Endodermal cell (in vitro differentiated cells): ENCODE results near the gene SPRTN. TPM values are rescaled to one million over a fixed set of nuclear protein-coding genes. Genes with fewer than 3 reads are reported as not detected.
A peak's percentile ranks its signal among the peaks of the same experiment; 100 is the strongest.

Experiments
- DNase-seq: peaks from one replicate; pipeline ENCODE4 v3.0.0-alpha.2; 2017
- H3K27ac ChIP-seq: 2 replicates; pipeline ENCODE4 v1.5.1; 2013; ENCODE audit warnings: mild to moderate bottlenecking, low read depth, low read length, moderate library complexity
- H3K27me3 ChIP-seq: 2 replicates; pipeline ENCODE4 v1.6.1; 2013; ENCODE audit warnings: mild to moderate bottlenecking, low read length, moderate library complexity; ENCODE audit not compliant: insufficient read depth, control insufficient read depth, poor library complexity, severe bottlenecking
- H3K36me3 ChIP-seq: 2 replicates; pipeline ENCODE4 v1.7.0; 2013; ENCODE audit warnings: mild to moderate bottlenecking, low read length, moderate library complexity; ENCODE audit not compliant: control insufficient read depth, insufficient read depth
- H3K4me1 ChIP-seq: one replicate; pipeline ENCODE4 v1.7.0; 2013; ENCODE audit warnings: low read length; ENCODE audit not compliant: control insufficient read depth, insufficient read depth
- H3K4me3 ChIP-seq: 2 replicates; pipeline ENCODE4 v1.5.1; 2013; ENCODE audit warnings: mild to moderate bottlenecking, low read length, moderate library complexity
- H3K9ac ChIP-seq: 2 replicates; pipeline ENCODE4 v1.6.1; 2013; ENCODE audit warnings: mild to moderate bottlenecking, low read length, moderate library complexity; ENCODE audit not compliant: poor library complexity, severe bottlenecking; ENCODE audit errors: extremely low read depth
- H3K9me3 ChIP-seq: 2 replicates; pipeline ENCODE4 v1.6.1; 2013; ENCODE audit warnings: mild to moderate bottlenecking, low read length, moderate library complexity; ENCODE audit not compliant: control insufficient read depth
- H3K27ac Mint-ChIP-seq: 2 replicates; pipeline ENCODE4 v1.8.0; 2020; ENCODE audit warnings: mixed read lengths
- H3K27me3 Mint-ChIP-seq: 2 replicates; pipeline ENCODE4 v1.8.0; 2021; ENCODE audit warnings: mild to moderate bottlenecking, mixed read lengths; ENCODE audit not compliant: insufficient read depth
- H3K36me3 Mint-ChIP-seq: 2 replicates; pipeline ENCODE4 v1.8.0; 2020; ENCODE audit warnings: low read depth, mixed read lengths
- H3K4me1 Mint-ChIP-seq: 2 replicates; pipeline ENCODE4 v1.8.0; 2020; ENCODE audit warnings: mixed read lengths
- H3K4me3 Mint-ChIP-seq: 2 replicates; pipeline ENCODE4 v1.8.0; 2020; ENCODE audit warnings: mild to moderate bottlenecking, moderate library complexity, mixed read lengths
- H3K9me3 Mint-ChIP-seq: 2 replicates; pipeline ENCODE4 v1.8.0; 2020; ENCODE audit warnings: mild to moderate bottlenecking, mixed read lengths
- WGBS, 2 experiments: methylation state at CpG; one replicate each; pipeline versions ENCODE4 v1.1.5 to v1.1.7; 2013; ENCODE audit warnings: missing lambda C conversion rate in 2 of 2, mixed read lengths in 1 of 2; ENCODE audit not compliant: insufficient coverage in 1 of 2, insufficient read length in 1 of 2; 5-methylcytosine and 5-hydroxymethylcytosine counted together
- total RNA-seq, 2 donors: library from RNA; stranded (reverse); fragmentation: NEBNext Ultra II Directional in 1 of 2; extraction: Animal tissue kit (Norgen Biotek cat#: 25700) in 1 of 2; gene quantifications; 2 replicates in 1 of 2; 3 replicates in 1 of 2; pipeline ENCODE4 v1.2.1, GENCODE V29; 2021
- TF ChIP-seq, protein P1 (sequence below): fragments of 200-600 bp; sonication (generic); conservative IDR thresholded peaks from 2 replicates; pipeline ENCODE4 v1.5.0; 2021; ENCODE audit warnings: antibody characterized with exemption, mild to moderate bottlenecking

The SPRTN gene
- total RNA-seq, 2 donors from 2014 or later: 12.4 to 20.4 TPM

GRCh38 chr1:231334079-231334666 is 3.9 kb upstream of the SPRTN start:
- Mint-ChIP-seq H3K27ac (no peak overlapping the region), H3K4me1 (peaks cover 36% of the 10 kb centered on the region), H3K36me3 (peaks cover 3% of the 10 kb centered on the region), H3K9me3 (no peaks in the 10 kb centered on the region), H3K4me3 (peak overlapping the region; percentile 100), H3K27me3 (no peaks in the 10 kb centered on the region)
- DNase-seq: no peak
- peak overlapping the region; percentile 5 for H3K9ac ChIP-seq
- H3K27me3 ChIP-seq: no peaks in the 10 kb centered on the region
- TF ChIP-seq, protein P1, sequence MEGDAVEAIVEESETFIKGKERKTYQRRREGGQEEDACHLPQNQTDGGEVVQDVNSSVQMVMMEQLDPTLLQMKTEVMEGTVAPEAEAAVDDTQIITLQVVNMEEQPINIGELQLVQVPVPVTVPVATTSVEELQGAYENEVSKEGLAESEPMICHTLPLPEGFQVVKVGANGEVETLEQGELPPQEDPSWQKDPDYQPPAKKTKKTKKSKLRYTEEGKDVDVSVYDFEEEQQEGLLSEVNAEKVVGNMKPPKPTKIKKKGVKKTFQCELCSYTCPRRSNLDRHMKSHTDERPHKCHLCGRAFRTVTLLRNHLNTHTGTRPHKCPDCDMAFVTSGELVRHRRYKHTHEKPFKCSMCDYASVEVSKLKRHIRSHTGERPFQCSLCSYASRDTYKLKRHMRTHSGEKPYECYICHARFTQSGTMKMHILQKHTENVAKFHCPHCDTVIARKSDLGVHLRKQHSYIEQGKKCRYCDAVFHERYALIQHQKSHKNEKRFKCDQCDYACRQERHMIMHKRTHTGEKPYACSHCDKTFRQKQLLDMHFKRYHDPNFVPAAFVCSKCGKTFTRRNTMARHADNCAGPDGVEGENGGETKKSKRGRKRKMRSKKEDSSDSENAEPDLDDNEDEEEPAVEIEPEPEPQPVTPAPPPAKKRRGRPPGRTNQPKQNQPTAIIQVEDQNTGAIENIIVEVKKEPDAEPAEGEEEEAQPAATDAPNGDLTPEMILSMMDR: no peak
- H3K4me3 ChIP-seq: peak overlapping the region; percentile 98
- H3K36me3 ChIP-seq: peaks cover 6% of the 10 kb centered on the region
- H3K27ac ChIP-seq: no peak overlapping the region
- WGBS, 2 experiments: 60 to 83% methylated on average over 1 of the region's 1 CpG
- peaks cover 5% of the 10 kb centered on the region for H3K4me1 ChIP-seq
- H3K9me3 ChIP-seq: no peaks in the 10 kb centered on the region

DNA sequence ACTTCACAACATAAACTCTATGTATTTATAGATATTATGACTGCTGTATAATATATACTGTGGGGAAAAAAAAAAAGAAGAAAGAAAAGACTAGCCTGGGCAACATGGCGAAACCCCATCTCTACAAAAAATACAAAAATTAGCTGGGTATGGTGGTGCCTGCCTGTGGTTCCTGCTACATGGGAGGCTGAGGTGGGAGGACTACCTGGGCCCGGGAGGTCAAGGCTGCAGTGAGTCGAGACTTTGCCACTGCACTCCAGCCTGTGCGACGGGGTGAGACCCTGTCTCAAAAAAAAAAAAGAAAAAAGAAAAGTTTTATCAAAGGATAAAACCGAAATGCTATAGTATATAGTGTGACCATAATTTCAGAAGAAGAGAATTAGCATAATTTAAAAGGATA is 3.1 kb upstream of the SPRTN start:
- no peak for DNase-seq
- peak overlapping the region; percentile 100 for H3K4me3 Mint-ChIP-seq
- H3K4me1 Mint-ChIP-seq: peaks cover 42% of the 10 kb centered on the region
- no peaks in the 10 kb centered on the region for H3K9me3 Mint-ChIP-seq
- no peaks in the 10 kb centered on the region for H3K27me3 Mint-ChIP-seq
- H3K4me1 ChIP-seq: peaks cover 8% of the 10 kb centered on the region
- peaks cover 6% of the 10 kb centered on the region for H3K36me3 ChIP-seq
- peak overlapping the region; percentile 98 for H3K4me3 ChIP-seq
- WGBS, 2 experiments: 90 to 95% methylated on average over 5 to 6 of the region's 6 CpGs
- peaks cover 9% of the 10 kb centered on the region for H3K36me3 Mint-ChIP-seq
- no peak overlapping the region for H3K27ac Mint-ChIP-seq
- H3K9ac ChIP-seq: no peak overlapping the region
- no peak overlapping the region for H3K27ac ChIP-seq
- H3K9me3 ChIP-seq: no peaks in the 10 kb centered on the region
- TF ChIP-seq, protein P1: no peak
- no peaks in the 10 kb centered on the region for H3K27me3 ChIP-seq

- Mint-ChIP-seq H3K27ac (no peak overlapping the region), H3K4me3 (peak overlapping the region; percentile 100), H3K27me3 (no peaks in the 10 kb centered on the region), H3K9me3 (no peaks in the 10 kb centered on the region), H3K36me3 (peaks cover 16% of the 10 kb centered on the region), H3K4me1 (peaks cover 42% of the 10 kb centered on the region)
- Histone ChIP-seq H3K4me1 (peaks cover 8% of the 10 kb centered on the region), H3K4me3 (peak overlapping the region; percentile 98), H3K9me3 (no peaks in the 10 kb centered on the region), H3K9ac (no peak overlapping the region), H3K27me3 (no peaks in the 10 kb centered on the region), H3K27ac (no peak overlapping the region), H3K36me3 (peaks cover 14% of the 10 kb centered on the region)
- no peak for DNase-seq
- WGBS, 2 experiments: 84 to 88% methylated on average over 15 to 21 of the region's 21 CpGs
- TF ChIP-seq, protein P1: no peak
Measured at GRCh38 chr1:231335663-231336602, 2.2 kb upstream of the SPRTN start.
